HTERT RPE-1 (cell line): ENCODE data around the gene C1QTNF12.

Experiments used
- in situ Hi-C: fragments of 300-500 bp; cut with MboI; formaldehyde crosslinking; loops from 4 replicates; pipeline ENCODE4 v1.14.3; 2020; ENCODE audit warnings: low sequenced_read_pairs

C1QTNF12 gene

GRCh38 chr1:1246577-1247340 lies at the start of gene C1QTNF12:
Gene C1QTNF12, minus strand, starts transcription at chr1:1246722. Its CDS starts 32 bp downstream, at chr1:1246690.
- in situ Hi-C loops: no loop called here

- in situ Hi-C loops: no loop called here
Observed at GRCh38 chr1:1295154-1295923, 48.8 kb upstream of the C1QTNF12 start.

GRCh38 chr1:1294250-1294890 lies 47.8 kb upstream of the C1QTNF12 start:
- in situ Hi-C loops: no loop called here

GRCh38 chr1:1293263-1294249 lies 47.0 kb upstream of the C1QTNF12 start:
- in situ Hi-C loops: no loop called here

- in situ Hi-C loops: no loop called here
Observed at GRCh38 chr1:1292851-1293250, 46.3 kb upstream of the C1QTNF12 start.

- in situ Hi-C loops: no loop called here
Observed at GRCh38 chr1:1292442-1292779, 45.9 kb upstream of the C1QTNF12 start.

GRCh38 chr1:1291548-1292441 lies 45.3 kb upstream of the C1QTNF12 start:
- in situ Hi-C loops: no loop called here

GRCh38 chr1:1291023-1291528 lies 44.6 kb upstream of the C1QTNF12 start:
- in situ Hi-C loops: no loop called here

GRCh38 chr1:1290238-1290731 lies 43.8 kb upstream of the C1QTNF12 start:
- in situ Hi-C loops: no loop called here

GRCh38 chr1:1287288-1288110 lies 41.0 kb upstream of the C1QTNF12 start:
- in situ Hi-C loops: no loop called here

GRCh38 chr1:1286313-1287261 lies 40.1 kb upstream of the C1QTNF12 start:
- in situ Hi-C loops: no loop called here

- in situ Hi-C loops: no loop called here
Observed at GRCh38 chr1:1285611-1286311, 39.2 kb upstream of the C1QTNF12 start.

- in situ Hi-C loops: no loop called here
Observed at GRCh38 chr1:1285102-1285571, 38.6 kb upstream of the C1QTNF12 start.

GRCh38 chr1:1284221-1285101 lies 37.9 kb upstream of the C1QTNF12 start:
- in situ Hi-C loops: no loop called here

GRCh38 chr1:1283821-1284220 lies 37.3 kb upstream of the C1QTNF12 start:
- in situ Hi-C loops: no loop called here

- in situ Hi-C loops: no loop called here
Observed at GRCh38 chr1:1282998-1283397, 36.5 kb upstream of the C1QTNF12 start.
